Hematopoietic multipotent progenitor cell treated with erythropoietin and hydrocortisone succinate and interleukin-3 and kit ligand, for 6 days (in vitro differentiated cells): ENCODE measurements around the gene LGSN.
"Not testable (repeated sequence)": the region's sequence is repeated elsewhere in the genome, so short reads cannot be mapped to it uniquely, and the experiment has no call there.

Experiments
- DNase-seq: peaks from one replicate; pipeline ENCODE4 v3.0.0-alpha.2; 2015

LGSN gene

DNA sequence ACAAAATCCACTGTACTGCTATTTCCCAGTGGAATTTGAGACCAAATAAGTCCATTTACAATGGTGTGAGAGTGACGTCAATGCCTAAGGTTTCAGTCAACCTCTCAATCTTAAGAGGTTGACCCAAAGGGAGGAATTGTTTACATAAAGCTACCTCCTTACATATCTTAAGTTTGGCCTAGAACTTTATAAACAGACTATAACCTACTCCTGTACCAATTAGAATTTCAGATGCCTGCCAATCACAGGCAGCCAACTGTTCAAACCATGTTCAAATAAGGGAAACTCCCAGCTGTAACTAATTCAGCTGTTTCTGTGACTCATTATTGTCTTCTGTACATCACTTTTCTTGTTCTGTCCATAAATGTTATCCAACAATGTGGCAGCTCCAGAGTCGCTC, 14.5 kb downstream of the LGSN start:
- no peak for DNase-seq

DNA sequence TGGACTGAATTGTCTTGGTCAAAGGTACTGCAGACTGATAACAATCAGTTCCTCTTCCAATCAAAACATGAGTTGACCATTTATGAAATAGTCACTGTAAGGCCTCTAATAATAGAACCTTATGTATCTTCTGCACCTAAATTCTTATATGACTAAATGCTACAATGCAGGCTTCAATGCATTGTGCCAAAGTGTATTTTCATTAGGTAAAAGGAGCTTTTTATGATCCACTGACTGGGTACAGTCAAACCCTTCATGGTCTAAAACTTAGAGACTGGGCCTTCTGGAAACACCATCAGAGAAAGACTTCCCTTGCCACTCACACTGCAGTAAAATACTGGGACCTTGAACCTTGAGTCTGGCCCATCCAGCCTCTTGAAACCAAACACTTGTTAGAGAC, 16.3 kb downstream of the LGSN start:
- DNase-seq: no peak

- DNase-seq: no peak
Measured at GRCh38 chr6:63299667-63300066, 20.1 kb downstream of the LGSN start.

- no peak for DNase-seq
Measured at GRCh38 chr6:63295553-63296194, 24.1 kb downstream of the LGSN start.

DNA sequence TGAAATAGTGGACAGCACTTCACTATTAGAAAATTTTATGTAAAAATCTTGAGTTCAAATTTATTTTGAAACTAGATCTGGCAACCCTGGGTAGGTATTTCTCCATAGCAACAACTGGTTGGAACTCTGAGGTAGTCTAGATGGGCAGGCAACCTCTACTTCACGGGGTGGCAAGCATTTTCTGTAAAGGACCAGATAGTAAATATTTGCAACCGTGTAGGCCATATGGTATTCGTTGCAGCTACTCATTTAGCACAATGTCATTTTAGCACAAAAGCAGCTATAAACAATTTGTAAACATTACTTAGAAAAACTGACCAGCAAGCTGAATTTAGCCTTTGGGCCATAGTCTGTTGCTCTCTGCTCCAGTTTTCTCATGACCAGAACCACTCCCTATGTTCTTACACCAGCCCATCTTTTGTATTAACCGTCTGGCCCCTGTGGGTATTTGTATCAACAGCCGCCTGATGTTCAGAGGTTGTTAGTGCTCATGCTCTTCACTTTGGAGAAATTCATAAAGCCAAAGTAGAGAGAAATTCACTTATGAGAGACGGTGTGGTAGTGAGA, 29.2 kb downstream of the LGSN start:
- no peak for DNase-seq

- no peak for DNase-seq
Measured at GRCh38 chr6:63289269-63289872, 30.4 kb downstream of the LGSN start.

- DNase-seq: no peak
Measured at GRCh38 chr6:63280639-63281180, 39.1 kb downstream of the LGSN start.

GRCh38 chr6:63278916-63279315, 40.9 kb downstream of the LGSN start:
- no peak for DNase-seq

DNA sequence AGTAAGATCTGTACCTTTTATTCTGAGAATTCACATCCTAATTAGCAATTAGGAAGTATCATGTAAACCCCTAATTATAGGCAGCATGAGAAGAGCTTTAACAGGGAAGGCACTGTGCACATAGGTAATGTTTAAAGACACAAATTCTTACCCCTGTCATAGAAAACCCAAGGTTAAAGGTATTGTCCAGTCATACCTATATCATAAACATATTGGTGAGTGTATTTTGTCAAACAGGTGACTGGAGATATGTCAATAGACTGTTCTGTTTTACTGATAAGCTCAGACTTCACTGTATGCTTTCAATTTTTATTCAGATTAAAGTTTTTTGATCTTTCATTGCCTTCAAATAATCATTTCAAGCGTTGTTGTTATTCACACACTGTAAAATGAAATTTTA, 43.8 kb downstream of the LGSN start:
- DNase-seq: no peak

GRCh38 chr6:63274795-63275430, 44.9 kb downstream of the LGSN start:
- not testable (repeated sequence) for DNase-seq

GRCh38 chr6:63272397-63272796, 47.4 kb downstream of the LGSN start:
- peak; percentile 52 for DNase-seq

- DNase-seq: no peak
Measured at GRCh38 chr6:63269470-63269869, 50.3 kb downstream of the LGSN start.

DNA sequence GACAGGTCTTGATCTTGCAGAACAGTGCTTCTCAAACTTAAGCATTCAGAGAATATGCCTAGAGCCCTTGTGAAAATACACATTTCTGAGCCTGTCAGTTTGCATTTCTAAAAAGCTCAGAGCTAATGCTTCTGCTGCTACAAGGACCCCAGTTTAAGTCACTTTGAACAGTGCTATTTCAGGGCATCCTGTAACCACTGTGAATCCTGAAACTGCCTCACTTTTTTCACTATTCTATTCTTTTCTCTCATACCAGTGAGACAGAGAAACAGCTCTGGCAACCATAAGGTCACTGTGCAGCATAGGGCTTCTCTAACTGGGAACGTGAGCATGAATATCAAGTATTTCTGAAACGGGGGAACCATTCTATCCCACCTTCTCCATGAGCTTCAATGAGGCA, 51.2 kb downstream of the LGSN start:
- no peak for DNase-seq

GRCh38 chr6:63267828-63268227, 52.0 kb downstream of the LGSN start:
- DNase-seq: no peak

- no peak for DNase-seq
Measured at GRCh38 chr6:63267046-63267445, 52.7 kb downstream of the LGSN start.

DNA sequence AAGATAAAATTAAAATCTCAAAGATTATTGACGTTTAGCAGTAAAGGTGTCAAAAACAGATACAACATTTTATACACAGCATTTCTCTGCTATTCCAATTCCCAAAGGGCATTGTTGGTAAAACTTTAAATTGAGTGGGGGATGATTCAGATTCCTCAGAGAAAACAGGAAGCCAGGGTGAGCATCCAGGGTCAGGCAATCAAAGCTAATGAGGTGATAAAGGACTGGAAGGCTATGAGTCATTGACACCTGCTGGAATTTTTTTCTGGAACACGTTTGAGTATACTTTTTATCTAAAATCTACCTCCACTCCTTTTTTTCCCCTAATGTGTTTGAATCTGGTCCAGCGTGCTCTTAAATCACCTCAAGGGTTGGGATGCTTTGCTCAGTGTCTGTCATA, 56.3 kb downstream of the LGSN start:
- no peak for DNase-seq

DNA sequence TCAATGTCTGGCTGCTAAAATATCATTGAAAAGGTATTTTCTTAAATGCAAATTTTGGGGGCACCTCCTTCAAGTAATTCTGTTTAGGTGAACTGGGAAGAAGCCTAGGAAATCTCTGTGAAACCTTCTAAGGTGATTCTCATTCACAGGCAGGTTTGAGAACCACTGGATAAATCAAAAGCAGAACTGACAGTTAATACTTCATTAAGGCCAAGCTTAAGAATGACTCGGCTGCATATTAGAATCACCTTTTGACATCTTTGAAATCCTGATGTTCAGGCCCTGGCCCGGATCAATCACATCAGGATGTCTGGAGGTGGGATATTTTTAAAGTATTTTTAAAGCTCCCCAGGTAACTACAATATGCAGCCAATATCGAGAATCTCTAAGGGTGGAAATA, 58.0 kb downstream of the LGSN start:
- no peak for DNase-seq

GRCh38 chr6:63259153-63259552, 60.6 kb downstream of the LGSN start:
- no peak for DNase-seq

DNA sequence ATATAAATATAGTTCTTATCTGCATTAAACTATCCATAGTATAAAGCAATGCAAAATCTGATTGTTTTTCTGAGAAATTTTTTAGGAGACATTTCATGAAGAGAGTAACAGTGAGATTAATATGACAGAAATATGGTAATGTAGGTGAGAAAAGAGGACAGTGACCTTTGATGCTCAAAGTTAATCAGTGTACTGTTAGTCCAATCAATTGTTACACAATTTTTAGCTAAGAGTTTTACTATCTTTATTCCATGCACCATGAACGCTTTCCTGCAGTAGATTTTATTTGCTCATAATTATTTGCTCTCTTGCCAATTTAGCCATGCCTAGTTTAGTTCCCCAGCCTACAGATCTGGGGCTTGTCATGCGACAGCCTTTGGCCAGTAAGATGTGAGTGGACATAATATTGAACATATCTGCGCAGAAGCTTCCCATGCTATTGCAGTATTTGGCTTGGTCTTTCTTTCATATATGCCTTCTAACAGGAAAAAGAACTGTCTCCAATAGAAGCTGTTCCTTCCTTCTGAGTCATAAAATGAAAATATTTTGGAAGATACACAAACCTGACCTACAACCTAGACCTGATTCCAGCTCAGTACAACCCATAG, 69.8 kb downstream of the LGSN start:
- no peak for DNase-seq

DNA sequence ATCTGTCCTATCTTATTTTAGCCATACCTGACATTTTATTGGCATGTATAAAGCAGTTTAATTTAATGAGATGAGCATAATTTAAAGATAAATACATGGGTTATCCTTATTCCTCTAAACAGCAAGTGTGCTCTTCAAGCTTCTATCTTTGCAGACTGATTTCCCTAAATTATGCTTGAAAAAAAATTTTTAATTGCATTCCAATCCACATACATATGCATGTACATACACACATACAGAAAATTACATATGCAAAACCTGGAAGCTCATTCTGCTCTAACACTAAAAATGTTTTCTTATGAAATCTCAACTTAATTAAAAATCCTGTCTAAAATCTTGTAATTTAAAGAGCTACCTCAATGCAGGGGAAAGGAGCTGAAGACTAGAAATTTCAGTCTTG, 73.2 kb downstream of the LGSN start:
- DNase-seq: no peak

GRCh38 chr6:63245909-63246308, 73.9 kb downstream of the LGSN start:
- peak; percentile 1 for DNase-seq

- no peak for DNase-seq
Measured at GRCh38 chr6:63245420-63245819, 74.4 kb downstream of the LGSN start.

- no peak for DNase-seq
Measured at GRCh38 chr6:63236398-63236817, 83.4 kb downstream of the LGSN start.

- DNase-seq: not testable (repeated sequence)
Measured at GRCh38 chr6:63230511-63230910, 89.3 kb downstream of the LGSN start.
